K562 (cell line): ENCODE data around the gene CNOT1.

Source experiments
- AFF4 ChIP-seq: sonication (generic); formaldehyde crosslinking; IDR thresholded peaks from 2 replicates; pipeline ENCODE4 v1.8.0; 2023; ENCODE audit warnings: mild to moderate bottlenecking, missing genetic modification reagents
- ARID3B ChIP-seq: fragments of 250-450 bp; sonication (Bioruptor Pico); IDR thresholded peaks from 2 replicates; pipeline ENCODE4 v1.4.0; 2020; ENCODE audit warnings: borderline replicate concordance
- CTCF ChIP-seq, 3 experiments: IDR thresholded peaks in 2 of 3; conservative IDR thresholded peaks in 1 of 3; 2 replicates each; pipeline ENCODE4 v1.5.1; 2011 to 2012; ENCODE audit warnings: low read length in 3 of 3, mild to moderate bottlenecking in 3 of 3, control low read depth in 2 of 3, improper control_type of control experiment in 1 of 3, inconsistent platforms in 1 of 3, low read depth in 1 of 3, mixed read lengths in 1 of 3, moderate library complexity in 1 of 3; ENCODE audit not compliant: insufficient read depth in 2 of 3
- KDM4B ChIP-seq, 2 experiments: fragments of 450-650 bp in 1 of 2; sonication (generic) in 1 of 2; IDR thresholded peaks; 2 replicates each; pipeline ENCODE4 v1.6.1; 2016 to 2017; ENCODE audit warnings: borderline replicate concordance in 2 of 2, antibody characterized with exemption in 1 of 2, low read depth in 1 of 2, mild to moderate bottlenecking in 1 of 2
- MTA3 ChIP-seq: fragments of 450-650 bp; formaldehyde crosslinking; IDR thresholded peaks from 2 replicates; pipeline ENCODE4 v1.6.1; 2017; ENCODE audit warnings: mild to moderate bottlenecking, borderline replicate concordance
- NR2C2 ChIP-seq, 2 experiments: fragments of 200-800 bp in 1 of 2; sonication (Bioruptor generic) in 1 of 2; sonication (generic) in 1 of 2; formaldehyde crosslinking in 1 of 2; IDR thresholded peaks; 2 replicates each; pipeline versions ENCODE4 v1.6.1 to v1.8.0; 2016 to 2022; ENCODE audit warnings: mild to moderate bottlenecking in 1 of 2, missing compliant biosample characterization in 1 of 2, missing genetic modification characterization in 1 of 2, missing genetic modification reagents in 1 of 2
- NRF1 ChIP-seq, 2 experiments: fragments of 450-650 bp; IDR thresholded peaks in 1 of 2; conservative IDR thresholded peaks in 1 of 2; 2 replicates each; pipeline ENCODE4 v1.6.1; 2014; ENCODE audit warnings: mild to moderate bottlenecking in 2 of 2
- POLR2A ChIP-seq: fragments of 450-650 bp; conservative IDR thresholded peaks from 2 replicates; pipeline ENCODE4 v1.6.1; 2016
- RAD21 ChIP-seq, 2 experiments: fragments of 250-450 bp in 1 of 2; fragments of 450-650 bp in 1 of 2; sonication (Bioruptor Pico) in 1 of 2; formaldehyde crosslinking in 1 of 2; IDR thresholded peaks in 1 of 2; conservative IDR thresholded peaks in 1 of 2; 2 replicates each; pipeline versions ENCODE4 v1.4.0 to v1.8.0; 2020 to 2022; ENCODE audit warnings: mild to moderate bottlenecking in 2 of 2, moderate library complexity in 1 of 2
- STAG1 ChIP-seq: sonication (generic); formaldehyde crosslinking; IDR thresholded peaks from 2 replicates; pipeline ENCODE4 v1.5.0; 2020; ENCODE audit warnings: missing genetic modification reagents, borderline replicate concordance
- TRIM24 ChIP-seq, 2 experiments: fragments of 450-650 bp; IDR thresholded peaks; 2 replicates each; pipeline ENCODE4 v1.6.1; 2016
- ZBTB9 ChIP-seq: fragments of 450-650 bp; formaldehyde crosslinking; IDR thresholded peaks from 2 replicates; pipeline ENCODE4 v1.4.0; 2020; ENCODE audit warnings: mild to moderate bottlenecking, moderate library complexity

GRCh38 chr16:58588406-58588805, 41.2 kb downstream of the CNOT1 start:
- TF ChIP-seq NRF1 (conservative IDR thresholded peaks at IDR 0.05 in 1 of 2, IDR thresholded peaks at IDR 0.05 in 1 of 2), result no peak
- TF ChIP-seq NR2C2 (CRISPR knock-in tag; IDR thresholded peaks at IDR 0.05), result no peak
- TF ChIP-seq NR2C2 (tag; IDR thresholded peaks at IDR 0.05), result no peak
- no peak for TF ChIP-seq ARID3B (CRISPR knock-in tag)
- no peak for TF ChIP-seq KDM4B (IDR thresholded peaks at IDR 0.05; ENCODE audit: borderline replicate concordance in 2 of 2, low read depth in 1 of 2)
- TF ChIP-seq RAD21 (CRISPR knock-in tag; conservative IDR thresholded peaks at IDR 0.05 in 1 of 2, IDR thresholded peaks at IDR 0.05 in 1 of 2), result no peak
- no peak for TF ChIP-seq ZBTB9 (CRISPR knock-in tag)
- TF ChIP-seq AFF4, result no peak
- no peak for TF ChIP-seq TRIM24 (IDR thresholded peaks at IDR 0.05)
- no peak for TF ChIP-seq CTCF (IDR thresholded peaks at IDR 0.05 in 2 of 3, conservative IDR thresholded peaks at IDR 0.05 in 1 of 3; ENCODE audit: insufficient read depth in 2 of 3, low read depth in 1 of 3, low read length in 3 of 3)
- no peak for TF ChIP-seq POLR2A
- TF ChIP-seq STAG1 (CRISPR knock-in tag), result no peak
- TF ChIP-seq MTA3, result no peak
